ENCODE data around the gene ADAM8.

ADAM8 gene

GRCh38 chr10:133298466-133298865, 21.8 kb upstream of the ADAM8 start:
- TF ChIP-seq ZNF274 (IDR thresholded peaks at IDR 0.05; ENCODE audit: low read depth, low read length) = no peak
- no peak overlapping the region for H3K4me3 ChIP-seq (ENCODE audit: low read length)

GRCh38 chr10:133297504-133297903, 20.8 kb upstream of the ADAM8 start:
- TF ChIP-seq ZNF274 (IDR thresholded peaks at IDR 0.05; ENCODE audit: low read depth, low read length) = no peak

GRCh38 chr10:133295426-133296320, 19.0 kb upstream of the ADAM8 start:
- H3K4me3 ChIP-seq (ENCODE audit: low read length) = no peak overlapping the region
- TF ChIP-seq ZNF274 (IDR thresholded peaks at IDR 0.05; ENCODE audit: low read depth, low read length) = no peak

More at GRCh38 chr10:133297504-133297903, 20.8 kb upstream of the ADAM8 start:
- no peak overlapping the region for H3K4me3 ChIP-seq (ENCODE audit: low read length)

- no peak for TF ChIP-seq ZNF274 (IDR thresholded peaks at IDR 0.05; ENCODE audit: low read depth, low read length)
- no peak overlapping the region for H3K4me3 ChIP-seq (ENCODE audit: low read length)
Observed at GRCh38 chr10:133294189-133294588, 17.5 kb upstream of the ADAM8 start.

GRCh38 chr10:133293810-133294119, 17.1 kb upstream of the ADAM8 start:
- no peak for TF ChIP-seq ZNF274 (IDR thresholded peaks at IDR 0.05; ENCODE audit: low read depth, low read length)
- no peak overlapping the region for H3K4me3 ChIP-seq (ENCODE audit: low read length)

GRCh38 chr10:133292919-133293809, 16.5 kb upstream of the ADAM8 start:
- no peak for TF ChIP-seq ZNF274 (IDR thresholded peaks at IDR 0.05; ENCODE audit: low read depth, low read length)
- H3K4me3 ChIP-seq (ENCODE audit: low read length) = no peak overlapping the region

GRCh38 chr10:133289761-133290160, 13.1 kb upstream of the ADAM8 start:
- no peak for TF ChIP-seq ZNF274 (IDR thresholded peaks at IDR 0.05; ENCODE audit: low read depth, low read length)
- no peak overlapping the region for H3K4me3 ChIP-seq (ENCODE audit: low read length)

GRCh38 chr10:133287832-133288500, 11.3 kb upstream of the ADAM8 start:
- H3K4me3 ChIP-seq (ENCODE audit: low read length) = no peak overlapping the region
- no peak for TF ChIP-seq ZNF274 (IDR thresholded peaks at IDR 0.05; ENCODE audit: low read depth, low read length)

GRCh38 chr10:133286366-133286765, 9.7 kb upstream of the ADAM8 start:
- H3K4me3 ChIP-seq (ENCODE audit: low read length) = no peak overlapping the region
- no peak for TF ChIP-seq ZNF274 (IDR thresholded peaks at IDR 0.05; ENCODE audit: low read depth, low read length)

GRCh38 chr10:133285217-133285616, 8.5 kb upstream of the ADAM8 start:
- TF ChIP-seq ZNF274 (IDR thresholded peaks at IDR 0.05; ENCODE audit: low read depth, low read length) = no peak
- no peak overlapping the region for H3K4me3 ChIP-seq (ENCODE audit: low read length)

DNA sequence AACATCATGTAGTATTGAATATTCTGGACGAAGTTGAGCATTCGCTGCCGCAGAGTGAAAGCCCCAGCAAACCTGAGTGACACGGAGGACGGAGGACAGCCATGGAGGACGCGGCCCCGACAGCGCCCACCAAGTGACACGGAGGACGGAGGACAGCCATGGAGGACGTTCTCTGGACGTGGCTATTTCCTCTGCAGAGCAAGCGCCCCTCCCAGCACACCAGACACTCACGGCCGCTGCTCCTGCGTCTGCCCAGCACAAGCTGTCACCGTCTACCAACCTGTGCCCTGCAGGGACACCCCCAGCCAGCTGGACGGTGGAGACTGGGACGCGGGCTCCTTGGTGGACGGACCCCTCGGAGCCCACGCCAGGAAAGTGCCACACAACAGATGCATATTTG, 7.3 kb upstream of the ADAM8 start:
- H3K4me3 ChIP-seq (ENCODE audit: low read length) = no peak overlapping the region
- TF ChIP-seq ZNF274 (IDR thresholded peaks at IDR 0.05; ENCODE audit: low read depth, low read length) = no peak

DNA sequence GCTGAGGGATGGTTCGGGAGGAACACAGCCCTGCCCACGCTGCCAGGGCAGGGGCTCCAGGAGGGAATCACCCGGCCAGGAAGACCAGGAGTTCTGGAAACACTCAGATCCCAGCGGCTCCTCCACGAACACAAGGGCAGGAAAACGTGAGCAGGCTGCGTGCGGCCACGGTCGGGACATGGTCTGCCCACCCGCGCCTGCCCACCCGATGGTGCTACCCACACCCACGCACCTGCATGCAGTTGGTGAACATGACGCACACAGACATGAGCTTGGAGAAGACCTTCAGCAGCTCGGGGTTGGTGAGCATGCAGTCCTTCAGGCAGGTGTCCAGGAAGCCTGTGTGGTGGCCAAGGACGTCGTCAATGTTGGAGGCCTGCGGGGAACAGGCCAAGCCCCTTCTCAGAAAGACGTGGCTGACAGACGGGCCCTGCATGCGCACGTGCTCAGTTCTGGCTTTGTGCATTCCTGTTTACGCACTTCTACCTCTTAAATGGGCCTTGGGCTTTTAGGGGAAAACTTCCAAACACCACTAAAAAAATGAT, 6.2 kb upstream of the ADAM8 start:
- TF ChIP-seq ZNF274 (IDR thresholded peaks at IDR 0.05; ENCODE audit: low read depth, low read length) = no peak
- H3K4me3 ChIP-seq (ENCODE audit: low read length) = no peak overlapping the region

GRCh38 chr10:133281628-133282372, 5.1 kb upstream of the ADAM8 start:
- no peak for TF ChIP-seq ZNF274 (IDR thresholded peaks at IDR 0.05; ENCODE audit: low read depth, low read length)
- no peak overlapping the region for H3K4me3 ChIP-seq (ENCODE audit: low read length)
